HL-60 (cell line): ENCODE data around the gene ZFP36L1.

ENCODE experiments used
- CTCF ChIP-seq: IDR thresholded peaks from one replicate; pipeline ENCODE4 v1.5.1; 2011; ENCODE audit warnings: low read length, control low read depth, inconsistent platforms; ENCODE audit not compliant: insufficient read depth
- GABPA ChIP-seq: IDR thresholded peaks from 2 replicates; pipeline ENCODE4 v1.6.1; 2012; ENCODE audit warnings: low read depth

GRCh38 chr14:68790644-68791077 is 2.2 kb downstream of the ZFP36L1 start:
- TF ChIP-seq GABPA = no peak
- TF ChIP-seq CTCF = no peak
